Osteoblast (primary cell): ENCODE results near the gene ZIC5. TPM values are rescaled to one million over a fixed set of nuclear protein-coding genes. Genes with fewer than 3 reads are reported as not detected.

Experiments used
- DNase-seq: peaks from one replicate; pipeline ENCODE4 v3.0.0; 2011; ENCODE audit warnings: low spot score, mixed read lengths; ENCODE audit not compliant: insufficient read length; ENCODE audit errors: missing footprints
- H2AFZ ChIP-seq: 2 replicates; pipeline ENCODE4 v1.6.0; 2011; ENCODE audit warnings: mild to moderate bottlenecking, low read length
- H3K27ac ChIP-seq: 2 replicates; pipeline ENCODE4 v1.5.1; 2011; ENCODE audit warnings: mild to moderate bottlenecking, low read depth, low read length, moderate library complexity
- H3K27me3 ChIP-seq: 2 replicates; pipeline ENCODE4 v1.6.0; 2012; ENCODE audit warnings: mild to moderate bottlenecking, control low read depth, inconsistent platforms, low read length, moderate library complexity; ENCODE audit not compliant: insufficient read depth
- H3K36me3 ChIP-seq: 2 replicates; pipeline ENCODE4 v1.5.1; 2011; ENCODE audit warnings: mild to moderate bottlenecking, low read length, control low read depth, moderate library complexity; ENCODE audit not compliant: insufficient read depth
- H3K4me1 ChIP-seq: 2 replicates; pipeline ENCODE4 v1.5.1; 2011; ENCODE audit warnings: mild to moderate bottlenecking, low read length, control low read depth, moderate library complexity; ENCODE audit not compliant: insufficient read depth
- H3K4me2 ChIP-seq: 2 replicates; pipeline ENCODE4 v1.6.0; 2011; ENCODE audit warnings: mild to moderate bottlenecking, low read length; ENCODE audit not compliant: insufficient read depth
- H3K4me3 ChIP-seq: fragments of 200-600 bp; sonication (generic); 3 replicates; pipeline ENCODE4 v1.5.1; 2012; ENCODE audit warnings: mild to moderate bottlenecking, low read length, inconsistent platforms; ENCODE audit not compliant: insufficient read depth
- H3K79me2 ChIP-seq: 2 replicates; pipeline ENCODE4 v1.6.0; 2012; ENCODE audit warnings: mild to moderate bottlenecking, low read length, control low read depth, inconsistent platforms; ENCODE audit not compliant: insufficient read depth
- H3K9me3 ChIP-seq: 2 replicates; pipeline ENCODE4 v1.5.1; 2011; ENCODE audit warnings: low read depth, low read length, control low read depth
- H4K20me1 ChIP-seq: 2 replicates; pipeline ENCODE4 v1.6.0; 2012; ENCODE audit warnings: mild to moderate bottlenecking, low read length, control low read depth; ENCODE audit not compliant: insufficient read depth
- CTCF ChIP-seq: IDR thresholded peaks from 2 replicates; pipeline ENCODE4 v1.5.1; 2011; ENCODE audit warnings: mild to moderate bottlenecking, low read depth, low read length, moderate library complexity; ENCODE audit errors: extremely low read depth
- total RNA-seq: library from RNA; depleted of rRNA; stranded (reverse); fragments of >200 nt; gene quantifications from 2 replicates; pipeline ENCODE4 v1.2.3, GENCODE V29; 2012

The ZIC5 gene
- total RNA-seq, 1 donor, result not detected

- Histone ChIP-seq H2AFZ (peak overlapping the region; percentile 84), H3K79me2 (no peaks in the 10 kb centered on the region), H3K27me3 (peaks cover 9% of the 10 kb centered on the region), H3K36me3 (no peaks in the 10 kb centered on the region), H3K9me3 (no peaks in the 10 kb centered on the region), H4K20me1 (no peaks in the 10 kb centered on the region), H3K4me2 (peak overlapping the region; percentile 83), H3K27ac (no peak overlapping the region), H3K4me1 (peaks cover 6% of the 10 kb centered on the region), H3K4me3 (peak overlapping the region; percentile 62)
- peak; percentile 88 for DNase-seq
- TF ChIP-seq CTCF, result no peak
These were observed 45.4 kb downstream of the ZIC5 start for GRCh38 chr13:99926014-99926731.

GRCh38 chr13:99923877-99924582, 47.5 kb downstream of the ZIC5 start:
- no peak for DNase-seq
- no peak overlapping the region for H3K4me2 ChIP-seq
- no peak overlapping the region for H2AFZ ChIP-seq
- H3K27me3 ChIP-seq, result peaks cover 9% of the 10 kb centered on the region
- no peak overlapping the region for H3K27ac ChIP-seq
- no peak for TF ChIP-seq CTCF
- no peak overlapping the region for H3K4me3 ChIP-seq
- H3K79me2 ChIP-seq, result no peaks in the 10 kb centered on the region
- H3K9me3 ChIP-seq, result no peaks in the 10 kb centered on the region
- H3K36me3 ChIP-seq, result no peaks in the 10 kb centered on the region
- H3K4me1 ChIP-seq, result peaks cover 6% of the 10 kb centered on the region
- H4K20me1 ChIP-seq, result no peaks in the 10 kb centered on the region

- H3K4me2 ChIP-seq, result no peak overlapping the region
- no peak overlapping the region for H2AFZ ChIP-seq
- no peaks in the 10 kb centered on the region for H3K9me3 ChIP-seq
- H3K4me1 ChIP-seq, result peaks cover 6% of the 10 kb centered on the region
- H3K79me2 ChIP-seq, result no peaks in the 10 kb centered on the region
- no peak overlapping the region for H3K27ac ChIP-seq
- H3K36me3 ChIP-seq, result no peaks in the 10 kb centered on the region
- H4K20me1 ChIP-seq, result no peaks in the 10 kb centered on the region
- no peak for DNase-seq
- no peak for TF ChIP-seq CTCF
- H3K27me3 ChIP-seq, result peaks cover 9% of the 10 kb centered on the region
- H3K4me3 ChIP-seq, result no peak overlapping the region
These were observed 48.7 kb downstream of the ZIC5 start for GRCh38 chr13:99922631-99923404.

- H3K36me3 ChIP-seq, result no peaks in the 10 kb centered on the region
- no peak overlapping the region for H2AFZ ChIP-seq
- H3K9me3 ChIP-seq, result no peaks in the 10 kb centered on the region
- no peaks in the 10 kb centered on the region for H3K27me3 ChIP-seq
- no peak for DNase-seq
- no peak overlapping the region for H3K4me2 ChIP-seq
- H3K4me3 ChIP-seq, result no peak overlapping the region
- H3K4me1 ChIP-seq, result no peaks in the 10 kb centered on the region
- no peak for TF ChIP-seq CTCF
- no peaks in the 10 kb centered on the region for H3K79me2 ChIP-seq
- no peak overlapping the region for H3K27ac ChIP-seq
- no peaks in the 10 kb centered on the region for H4K20me1 ChIP-seq
These were observed 52.4 kb downstream of the ZIC5 start for GRCh38 chr13:99919132-99919531.
